ENCODE results near the gene STARD3. TPM values are rescaled to one million over a fixed set of nuclear protein-coding genes. Genes with fewer than 3 reads are reported as not detected.

Gene STARD3
- total RNA-seq, 1 experiment from 2014 or later = 55.5 TPM

DNA sequence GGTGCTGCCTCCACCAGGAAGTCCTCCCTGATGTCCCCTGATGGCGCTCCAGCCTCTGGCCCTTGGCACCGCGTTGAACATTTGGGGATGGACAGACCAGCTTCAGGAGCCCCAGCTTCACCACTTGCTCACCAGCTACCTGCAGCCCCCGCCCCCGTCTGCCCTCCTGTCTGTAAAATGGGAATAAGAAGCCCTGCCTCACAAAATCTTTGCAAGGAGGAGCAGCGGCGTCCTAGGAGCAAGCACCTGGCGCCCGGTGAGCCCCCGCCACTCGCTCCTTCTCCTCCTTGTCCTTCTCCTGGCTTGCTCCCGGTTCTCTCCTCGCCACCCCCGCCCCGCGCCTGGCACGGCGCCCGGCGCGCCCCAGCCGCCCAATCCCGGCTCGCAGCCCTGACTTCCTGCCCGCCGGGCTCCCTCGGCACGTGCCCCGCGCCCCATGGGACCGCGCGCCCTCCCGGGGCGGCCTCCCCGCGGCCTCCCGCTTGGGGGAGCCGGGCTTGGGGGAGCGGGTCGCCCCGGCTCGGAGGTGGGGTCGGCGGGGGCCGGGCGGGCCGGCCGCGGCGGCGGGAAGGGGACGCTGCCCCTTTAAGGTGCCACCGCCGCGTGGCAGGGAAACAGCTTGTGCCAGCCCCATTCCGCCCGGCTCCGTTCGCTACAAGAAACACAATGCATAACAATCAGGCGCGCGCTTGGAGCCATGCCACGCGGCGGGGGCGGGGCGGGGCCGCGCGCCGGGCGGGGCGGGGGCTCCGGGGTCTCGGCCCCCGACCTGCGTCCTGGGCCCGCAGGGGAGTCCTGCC, 19.3 kb upstream of the STARD3 start:
- H3K4me1 Mint-ChIP-seq (ENCODE audit: low read depth, unreplicated experiment) = no peaks in the 10 kb centered on the region
- TF ChIP-seq, protein P1, sequence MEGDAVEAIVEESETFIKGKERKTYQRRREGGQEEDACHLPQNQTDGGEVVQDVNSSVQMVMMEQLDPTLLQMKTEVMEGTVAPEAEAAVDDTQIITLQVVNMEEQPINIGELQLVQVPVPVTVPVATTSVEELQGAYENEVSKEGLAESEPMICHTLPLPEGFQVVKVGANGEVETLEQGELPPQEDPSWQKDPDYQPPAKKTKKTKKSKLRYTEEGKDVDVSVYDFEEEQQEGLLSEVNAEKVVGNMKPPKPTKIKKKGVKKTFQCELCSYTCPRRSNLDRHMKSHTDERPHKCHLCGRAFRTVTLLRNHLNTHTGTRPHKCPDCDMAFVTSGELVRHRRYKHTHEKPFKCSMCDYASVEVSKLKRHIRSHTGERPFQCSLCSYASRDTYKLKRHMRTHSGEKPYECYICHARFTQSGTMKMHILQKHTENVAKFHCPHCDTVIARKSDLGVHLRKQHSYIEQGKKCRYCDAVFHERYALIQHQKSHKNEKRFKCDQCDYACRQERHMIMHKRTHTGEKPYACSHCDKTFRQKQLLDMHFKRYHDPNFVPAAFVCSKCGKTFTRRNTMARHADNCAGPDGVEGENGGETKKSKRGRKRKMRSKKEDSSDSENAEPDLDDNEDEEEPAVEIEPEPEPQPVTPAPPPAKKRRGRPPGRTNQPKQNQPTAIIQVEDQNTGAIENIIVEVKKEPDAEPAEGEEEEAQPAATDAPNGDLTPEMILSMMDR (IDR thresholded peaks at IDR 0.05; ENCODE audit: insufficient read depth in 1 of 2, low read depth in 1 of 2, low read length in 1 of 2, severe bottlenecking in 1 of 2, unreplicated experiment in 1 of 2) = no peak
- POLR2A ChIA-PET = no interaction called here
- Histone ChIP-seq H3K27me3 (replicated peaks; ENCODE audit: control insufficient read depth, insufficient read depth, low read length) (peaks cover 4% of the 10 kb centered on the region; the same call in 1 of the 2 replicates), H3K4me3 (ENCODE audit: low read depth, low read length) (peak overlapping the region; percentile 37), H3K9me3 (no peaks in the 10 kb centered on the region), H3K36me3 (ENCODE audit: control insufficient read depth, insufficient read depth, low read length) (no peaks in the 10 kb centered on the region), H3K4me1 (0 out of 2 replicates have a peak, but pooled peaks cover 8% of the 10 kb centered on the region)
- peaks cover 22% of the 10 kb centered on the region for H3K27me3 Mint-ChIP-seq (ENCODE audit: insufficient read depth, unreplicated experiment)
- peak in 1 of 2 experiments; percentile 46 for DNase-seq
- intact Hi-C loops (cut with micrococcal nuclease; ENCODE audit: unreplicated experiment) = no loop called here
- CTCF ChIA-PET = interaction anchor here (1.0 to 1.6 kb wide), 3 partner anchors 70 to 363 kb away, joined by 3 to 4 read pairs (median 4); partner anchors contain the start of genes PGAP3 and PSMD3
- H3K27ac Mint-ChIP-seq (ENCODE audit: unreplicated experiment) = no peak overlapping the region
- H3K9me3 Mint-ChIP-seq (ENCODE audit: unreplicated experiment) = no peaks in the 10 kb centered on the region
- no TSS peak for BruUV-seq (replicated peaks)
- no peaks in the 10 kb centered on the region for H3K36me3 Mint-ChIP-seq (ENCODE audit: insufficient read depth, unreplicated experiment)
- H3K4me3 Mint-ChIP-seq (ENCODE audit: unreplicated experiment) = peak overlapping the region; percentile 74

DNA sequence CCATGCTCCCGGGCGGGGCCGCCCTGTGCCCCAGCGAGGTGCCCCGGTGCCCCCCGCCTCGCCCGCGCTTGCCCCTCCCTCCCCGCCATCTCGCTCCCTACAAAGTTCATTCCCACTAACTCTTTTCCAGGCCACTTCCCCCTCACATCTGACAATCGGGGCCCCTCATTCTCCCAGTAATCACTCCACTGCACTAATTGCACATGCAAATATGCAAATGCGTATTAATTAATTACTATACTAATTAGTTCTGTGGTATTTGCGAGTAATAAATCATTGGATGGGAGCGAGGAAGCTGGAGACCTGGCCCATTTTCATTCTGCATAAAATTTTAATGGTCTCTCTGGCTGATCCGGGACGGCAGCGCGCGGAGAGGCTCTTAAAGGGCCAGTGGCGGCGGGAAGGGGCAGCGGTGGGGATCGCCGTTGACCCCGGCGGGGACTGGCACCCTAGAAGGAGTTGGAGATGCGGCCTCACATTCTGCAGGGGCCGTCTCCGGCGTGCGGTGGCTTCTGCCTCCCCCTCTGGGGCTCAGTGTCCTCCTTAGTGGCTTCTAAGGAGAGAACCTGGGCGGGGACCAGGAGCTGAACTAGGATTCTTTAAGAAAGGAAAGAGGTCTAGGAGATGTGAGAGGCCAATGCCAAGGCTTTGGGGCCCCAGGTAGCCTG, 18.6 kb upstream of the STARD3 start:
- H3K4me1 ChIP-seq = peaks cover 9% of the 10 kb centered on the region; the same call in 1 of the 2 replicates
- DNase-seq = no peak
- CTCF ChIA-PET = interaction anchor here (0.6 to 1.6 kb wide), 5 partner anchors 10 to 362 kb away, joined by 3 to 4 read pairs (median 4); partner anchors contain the start of genes PGAP3 and PSMD3
- no peaks in the 10 kb centered on the region for H3K36me3 ChIP-seq (ENCODE audit: control insufficient read depth, insufficient read depth, low read length)
- peak overlapping the region; percentile 37 for H3K4me3 ChIP-seq (ENCODE audit: low read depth, low read length)
- no TSS peak for BruUV-seq (replicated peaks)
- Mint-ChIP-seq H3K27me3 (ENCODE audit: insufficient read depth, unreplicated experiment) (peaks cover 22% of the 10 kb centered on the region), H3K27ac (ENCODE audit: unreplicated experiment) (no peak overlapping the region), H3K4me3 (ENCODE audit: unreplicated experiment) (peak overlapping the region; percentile 74), H3K9me3 (ENCODE audit: unreplicated experiment) (no peaks in the 10 kb centered on the region), H3K4me1 (ENCODE audit: low read depth, unreplicated experiment) (no peaks in the 10 kb centered on the region), H3K36me3 (ENCODE audit: insufficient read depth, unreplicated experiment) (no peaks in the 10 kb centered on the region)
- POLR2A ChIA-PET = no interaction called here
- intact Hi-C loops (cut with micrococcal nuclease; ENCODE audit: unreplicated experiment) = no loop called here
- no peaks in the 10 kb centered on the region for H3K9me3 ChIP-seq
- H3K27me3 ChIP-seq (replicated peaks; ENCODE audit: control insufficient read depth, insufficient read depth, low read length) = peaks cover 4% of the 10 kb centered on the region; the same call in 1 of the 2 replicates
- TF ChIP-seq, protein P1 (IDR thresholded peaks at IDR 0.05; ENCODE audit: insufficient read depth in 1 of 2, low read depth in 1 of 2, low read length in 1 of 2, severe bottlenecking in 1 of 2, unreplicated experiment in 1 of 2) = no peak

Data from Caco-2 (cell line).